GM23248 (cell line): ENCODE results near the gene STXBP6. TPM values are rescaled to one million over a fixed set of nuclear protein-coding genes. Genes with fewer than 3 reads are reported as not detected.

Experiments used
- DNase-seq: peaks from one replicate; pipeline ENCODE4 v3.0.0-alpha.2; 2015
- H2AFZ ChIP-seq: fragments of 200-600 bp; sonication (generic); 2 replicates; pipeline ENCODE4 v1.6.1; 2016; ENCODE audit warnings: antibody characterized with exemption
- H3F3A ChIP-seq: fragments of 200-600 bp; sonication (generic); 2 replicates; pipeline ENCODE4 v1.6.1; 2016; ENCODE audit warnings: mild to moderate bottlenecking, antibody characterized with exemption, mixed run types; ENCODE audit not compliant: insufficient read depth
- H3K27ac ChIP-seq: fragments of 200-600 bp; sonication (generic); 2 replicates; pipeline ENCODE4 v1.5.1; 2016; ENCODE audit warnings: mild to moderate bottlenecking
- H3K27me3 ChIP-seq: fragments of 200-600 bp; sonication (generic); replicated peaks from 2 replicates; pipeline ENCODE4 v1.6.1; 2016; ENCODE audit warnings: mild to moderate bottlenecking; ENCODE audit not compliant: insufficient read depth
- H3K36me3 ChIP-seq: fragments of 200-600 bp; sonication (generic); 2 replicates; pipeline ENCODE4 v1.6.1; 2016; ENCODE audit warnings: low read depth, mild to moderate bottlenecking
- H3K4me1 ChIP-seq: fragments of 200-600 bp; sonication (generic); 2 replicates; pipeline ENCODE4 v1.6.1; 2016; ENCODE audit warnings: mild to moderate bottlenecking; ENCODE audit not compliant: insufficient read depth
- H3K4me2 ChIP-seq: fragments of 200-600 bp; sonication (generic); one replicate; pipeline ENCODE4 v1.6.1; 2016; ENCODE audit warnings: mild to moderate bottlenecking; ENCODE audit not compliant: unreplicated experiment
- H3K4me3 ChIP-seq: fragments of 200-600 bp; sonication (generic); 2 replicates; pipeline ENCODE4 v1.5.1; 2016; ENCODE audit warnings: mild to moderate bottlenecking
- H3K79me2 ChIP-seq: fragments of 200-600 bp; sonication (generic); 2 replicates; pipeline ENCODE4 v1.6.1; 2016; ENCODE audit warnings: mild to moderate bottlenecking; ENCODE audit not compliant: insufficient read depth
- H3K9ac ChIP-seq: fragments of 200-600 bp; sonication (generic); 2 replicates; pipeline ENCODE4 v1.6.1; 2016; ENCODE audit warnings: mild to moderate bottlenecking
- H3K9me2 ChIP-seq: fragments of 200-600 bp; sonication (generic); 2 replicates; pipeline ENCODE4 v1.6.1; 2016; ENCODE audit warnings: mixed run types, mild to moderate bottlenecking, moderate library complexity; ENCODE audit not compliant: insufficient read depth
- H3K9me3 ChIP-seq: fragments of 200-600 bp; sonication (generic); one replicate; pipeline ENCODE4 v1.6.1; 2017; ENCODE audit warnings: low read depth
- H4K20me1 ChIP-seq: fragments of 200-600 bp; sonication (generic); 2 replicates; pipeline ENCODE4 v1.6.0; 2016; ENCODE audit not compliant: insufficient read depth
- EZH2 ChIP-seq: fragments of 200-600 bp; sonication (generic); IDR thresholded peaks from 2 replicates; pipeline ENCODE4 v1.6.1; 2018; ENCODE audit warnings: antibody characterized with exemption, mild to moderate bottlenecking; ENCODE audit not compliant: insufficient read depth, poor library complexity, severe bottlenecking
- EZH2phosphoT487 ChIP-seq: fragments of 200-600 bp; sonication (generic); IDR thresholded peaks from 2 replicates; pipeline ENCODE4 v1.6.1; 2018; ENCODE audit warnings: antibody characterized with exemption, moderate library complexity, mild to moderate bottlenecking, low read depth; ENCODE audit not compliant: insufficient read depth
- WGBS, 2 experiments: methylation state at CpG; one replicate each; pipeline ENCODE4 v1.1.6; 2015 to 2017; ENCODE audit warnings: low lambda C conversion rate in 2 of 2, low coverage in 1 of 2; ENCODE audit errors: missing lambda C conversion rate in 2 of 2; 5-methylcytosine and 5-hydroxymethylcytosine counted together
- in situ Hi-C: fragments of 300-500 bp; cut with MboI; formaldehyde crosslinking; loops from 2 replicates; pipeline ENCODE4 v1.15.0; 2020
- polyA plus RNA-seq: library from polyadenylated mRNA; unstranded; fragments of >200 nt; fragmentation: Nextera tagmentation; extraction: Ambion mirVana; gene quantifications from 2 replicates; pipeline ENCODE4 v1.2.1, GENCODE V29; 2016
- total RNA-seq: library from RNA; depleted of rRNA; stranded (reverse); fragments of >200 nt; shearing (Covaris generic); gene quantifications from 2 replicates; pipeline ENCODE4 v1.2.3, GENCODE V29; 2014

Gene STXBP6
- total and polyA plus RNA-seq, 2 experiments from 2014 or later = 13.9 to 19.6 TPM

GRCh38 chr14:25041484-25041883 is 8.5 kb downstream of the STXBP6 start:
- in situ Hi-C loops = loop anchor here (10.0 kb wide), 1 partner anchor 227 kb away; no protein-coding TSS in a partner anchor
- no peak for DNase-seq

GRCh38 chr14:25039933-25040332 is 10.0 kb downstream of the STXBP6 start:
- Histone ChIP-seq H3F3A (0 out of 2 replicates have a peak, but pooled peaks cover 4% of the 10 kb centered on the region), H4K20me1 (no peaks in the 10 kb centered on the region), H3K9me3 (no peaks in the 10 kb centered on the region), H3K9ac (no peak overlapping the region), H3K4me1 (peaks cover 7% of the 10 kb centered on the region), H3K9me2 (no peaks in the 10 kb centered on the region), H3K27me3 (no peaks in the 10 kb centered on the region), H3K36me3 (no peaks in the 10 kb centered on the region), H3K4me3 (no peak overlapping the region), H3K27ac (no peak overlapping the region), H2AFZ (no peak overlapping the region), H3K4me2 (no peak overlapping the region), H3K79me2 (peaks cover 92% of the 10 kb centered on the region)
- no peak for DNase-seq
- TF ChIP-seq EZH2phosphoT487 (no peak), EZH2 (no peak)
- WGBS, 2 experiments = 89 to 95% methylated on average over 5 of the region's 5 CpGs
- in situ Hi-C loops = loop anchor here (10.0 kb wide), 1 partner anchor 225 kb away; no protein-coding TSS in a partner anchor

More at GRCh38 chr14:25041484-25041883, 8.5 kb downstream of the STXBP6 start:
- Histone ChIP-seq H3K27me3 (no peaks in the 10 kb centered on the region), H3K79me2 (peaks cover 93% of the 10 kb centered on the region), H3K36me3 (no peaks in the 10 kb centered on the region), H3K27ac (no peak overlapping the region), H4K20me1 (no peaks in the 10 kb centered on the region), H3K4me3 (no peak overlapping the region), H2AFZ (no peak overlapping the region), H3K4me2 (no peak overlapping the region), H3K9ac (no peak overlapping the region), H3K4me1 (peaks cover 7% of the 10 kb centered on the region), H3K9me3 (no peaks in the 10 kb centered on the region), H3K9me2 (no peaks in the 10 kb centered on the region), H3F3A (0 out of 2 replicates have a peak, but pooled peaks cover 4% of the 10 kb centered on the region)
- TF ChIP-seq EZH2 (no peak), EZH2phosphoT487 (no peak)
- 84 to 92% methylated on average over 4 of the region's 4 CpGs for WGBS, 2 experiments

- Histone ChIP-seq H3K27me3 (no peaks in the 10 kb centered on the region), H3K4me2 (no peak overlapping the region), H3K9me2 (no peaks in the 10 kb centered on the region), H3K4me1 (peaks cover 7% of the 10 kb centered on the region), H3K79me2 (peaks cover 94% of the 10 kb centered on the region), H3K4me3 (no peak overlapping the region), H3F3A (0 out of 2 replicates have a peak, but pooled peaks cover 4% of the 10 kb centered on the region), H3K27ac (no peak overlapping the region), H4K20me1 (0 out of 2 replicates have a peak, but pooled peaks cover 4% of the 10 kb centered on the region), H2AFZ (no peak overlapping the region), H3K9me3 (no peaks in the 10 kb centered on the region), H3K36me3 (no peaks in the 10 kb centered on the region), H3K9ac (no peak overlapping the region)
- in situ Hi-C loops = no loop called here
- no peak for DNase-seq
- TF ChIP-seq EZH2 = no peak
- TF ChIP-seq EZH2phosphoT487 = no peak
- WGBS, 2 experiments = 88 to 92% methylated on average over 4 of the region's 4 CpGs
Observed at GRCh38 chr14:25038044-25038668, 11.8 kb downstream of the STXBP6 start.

GRCh38 chr14:25037032-25037431 is 12.9 kb downstream of the STXBP6 start:
- Histone ChIP-seq H3K9ac (no peak overlapping the region), H3K4me1 (peaks cover 7% of the 10 kb centered on the region), H3K4me3 (no peak overlapping the region), H3K9me3 (no peaks in the 10 kb centered on the region), H3K9me2 (no peaks in the 10 kb centered on the region), H4K20me1 (0 out of 2 replicates have a peak, but pooled peaks cover 4% of the 10 kb centered on the region), H3K27me3 (no peaks in the 10 kb centered on the region), H3K36me3 (no peaks in the 10 kb centered on the region), H3F3A (0 out of 2 replicates have a peak, but pooled peaks cover 4% of the 10 kb centered on the region), H3K79me2 (peaks cover 94% of the 10 kb centered on the region), H2AFZ (no peak overlapping the region), H3K4me2 (no peak overlapping the region), H3K27ac (no peak overlapping the region)
- no peak for TF ChIP-seq EZH2
- TF ChIP-seq EZH2phosphoT487 = no peak
- 49 to 52% methylated on average over 2 of the region's 2 CpGs for WGBS, 2 experiments
- in situ Hi-C loops = no loop called here
- no peak for DNase-seq
